HCT116 (cell line): ENCODE data around the gene MFSD6. TPM values are rescaled to one million over a fixed set of nuclear protein-coding genes. Genes with fewer than 3 reads are reported as not detected.

ENCODE experiments used
- ATAC-seq: fragments of 200-7000 bp; cut with Tn5 transposase; 2 replicates; pipeline ENCODE4 v1.9.1; 2020; ENCODE audit warnings: mild to moderate bottlenecking, moderate library complexity
- BruUV-seq: library from RNA; stranded (reverse); fragments of 400-500 nt; replicated peaks from 2 replicates; lab custom pipeline; 2021; lab: Mats Ljungman, UMichigan
- CTCF ChIA-PET: fragments of 300-600 bp; sonication (Branson Sonifier 250); formaldehyde crosslinking; loops from one replicate; lab custom pipeline; 2021; ENCODE audit warnings: antibody characterized with exemption; lab: Charles Lee
- POLR2A ChIA-PET: fragments of 300-600, 350-600 bp; sonication (Branson Sonifier 250); formaldehyde crosslinking; loops from one replicate; lab custom pipeline; 2021; ENCODE audit warnings: antibody characterized with exemption; lab: Charles Lee
- RAD21 ChIA-PET, 2 experiments: fragments of 300-600 bp; sonication (Branson Sonifier 250); formaldehyde crosslinking; loops; one replicate each; lab custom pipeline; 2023; ENCODE audit warnings: low total read pairs in 2 of 2; ENCODE audit not compliant: uncharacterized antibody in 2 of 2, unreplicated experiment in 2 of 2, low non-redundant PET in 1 of 2; lab: Charles Lee
- DNase-seq: peaks from one replicate; pipeline ENCODE4 v3.0.0-alpha.2; 2010; ENCODE audit warnings: low read depth, low spot score
- H2AFZ ChIP-seq: fragments of 200-600 bp; shearing (Covaris generic), sonication (generic); 2 replicates; pipeline ENCODE4 v1.6.1; 2017; ENCODE audit warnings: low read depth, mixed run types, mixed read lengths, antibody characterized with exemption, low read length; ENCODE audit not compliant: poor library complexity, severe bottlenecking
- H3K27ac ChIP-seq: 2 replicates; pipeline ENCODE4 v1.5.1; 2012; ENCODE audit warnings: low read depth, low read length
- H3K27me3 ChIP-seq: fragments of 200-600 bp; sonication (generic); 2 replicates; pipeline ENCODE4 v1.6.1; 2016; ENCODE audit warnings: mixed run types, low read length, mixed read lengths; ENCODE audit not compliant: insufficient read depth
- H3K36me3 ChIP-seq, 2 experiments: fragments of 200-500 bp in 1 of 2; fragments of 200-600 bp in 1 of 2; sonication (Bioruptor generic) in 1 of 2; sonication (generic) in 1 of 2; 2 replicates each; pipeline versions ENCODE4 v1.5.1 to v1.6.1; 2014 to 2016; ENCODE audit warnings: low read length in 2 of 2, inconsistent platforms in 1 of 2, mixed read lengths in 1 of 2, mixed run types in 1 of 2; ENCODE audit not compliant: insufficient read depth in 2 of 2, control insufficient read depth in 1 of 2
- H3K4me1 ChIP-seq, 2 experiments: fragments of 200-600 bp in 1 of 2; sonication (generic) in 1 of 2; 2 replicates each; pipeline versions ENCODE4 v1.5.1 to v1.6.1; 2012 to 2017; ENCODE audit warnings: low read length in 2 of 2, inconsistent platforms in 1 of 2, mild to moderate bottlenecking in 1 of 2, mixed read lengths in 1 of 2, mixed run types in 1 of 2, moderate library complexity in 1 of 2; ENCODE audit not compliant: insufficient read depth in 2 of 2, control insufficient read depth in 1 of 2
- H3K4me2 ChIP-seq: fragments of 200-600 bp; sonication (generic); 2 replicates; pipeline ENCODE4 v1.6.1; 2017; ENCODE audit warnings: mixed run types, low read length, mixed read lengths
- H3K4me3 ChIP-seq, 2 experiments: fragments of 200-600 bp in 1 of 2; sonication (generic) in 1 of 2; replicated peaks in 1 of 2; 2 replicates each; pipeline ENCODE4 v1.5.1; 2011 to 2016; ENCODE audit warnings: low read length in 2 of 2, control low read depth in 1 of 2, low read depth in 1 of 2, mild to moderate bottlenecking in 1 of 2, mixed read lengths in 1 of 2, mixed run types in 1 of 2
- H3K79me2 ChIP-seq: fragments of 200-600 bp; sonication (generic); 2 replicates; pipeline ENCODE4 v1.6.1; 2017; ENCODE audit warnings: mild to moderate bottlenecking, mixed run types, low read length, moderate library complexity, mixed read lengths; ENCODE audit not compliant: insufficient read depth
- H3K9ac ChIP-seq: fragments of 200-600 bp; sonication (generic); 2 replicates; pipeline ENCODE4 v1.6.1; 2016; ENCODE audit warnings: low read length, mixed read lengths
- H3K9me2 ChIP-seq: fragments of 200-600 bp; sonication (generic), shearing (Covaris generic); 2 replicates; pipeline ENCODE4 v1.6.1; 2017; ENCODE audit warnings: mixed run types, mild to moderate bottlenecking, moderate library complexity; ENCODE audit not compliant: insufficient read depth
- H3K9me3 ChIP-seq, 2 experiments: fragments of 200-500 bp in 1 of 2; fragments of 200-600 bp in 1 of 2; sonication (Bioruptor generic) in 1 of 2; sonication (generic) in 1 of 2; 2 replicates each; pipeline ENCODE4 v1.6.1; 2014 to 2017; ENCODE audit warnings: low read length in 2 of 2, mixed read lengths in 2 of 2, inconsistent platforms in 1 of 2, low read depth in 1 of 2, mild to moderate bottlenecking in 1 of 2, mixed run types in 1 of 2, moderate library complexity in 1 of 2; ENCODE audit not compliant: control insufficient read depth in 1 of 2, insufficient read depth in 1 of 2
- H4K20me1 ChIP-seq: fragments of 200-600 bp; sonication (generic), shearing (Covaris generic); 2 replicates; pipeline ENCODE4 v1.6.1; 2017; ENCODE audit warnings: mixed run types, mild to moderate bottlenecking, moderate library complexity; ENCODE audit not compliant: insufficient read depth
- CEBPB ChIP-seq: IDR thresholded peaks from 2 replicates; pipeline ENCODE4 v1.6.1; 2012; ENCODE audit warnings: low read depth
- EGR1 ChIP-seq: IDR thresholded peaks from 2 replicates; pipeline ENCODE4 v1.6.1; 2012; ENCODE audit warnings: low read depth
- ELF1 ChIP-seq: IDR thresholded peaks from 2 replicates; pipeline ENCODE4 v1.6.1; 2012; ENCODE audit warnings: low read depth, borderline replicate concordance
- FOSL1 ChIP-seq: IDR thresholded peaks from 2 replicates; pipeline ENCODE4 v1.6.1; 2012; ENCODE audit warnings: low read depth
- SIN3A ChIP-seq: IDR thresholded peaks from 2 replicates; pipeline ENCODE4 v1.6.1; 2012; ENCODE audit warnings: low read depth
- SP1 ChIP-seq: IDR thresholded peaks from 2 replicates; pipeline ENCODE4 v1.6.1; 2012; ENCODE audit warnings: low read depth
- SRF ChIP-seq: IDR thresholded peaks from 2 replicates; pipeline ENCODE4 v1.6.1; 2012; ENCODE audit warnings: low read depth
- intact Hi-C: fragments of 100-400 bp; cut with micrococcal nuclease; formaldehyde crosslinking; loops from 2 replicates; pipeline ENCODE4 v1.10.0; 2022
- total RNA-seq: library from RNA; stranded (reverse); gene quantifications from one replicate; pipeline ENCODE4 v1.2.1, GENCODE V29; 2021; ENCODE audit not compliant: unreplicated experiment
- TF ChIP-seq, protein P1 (sequence below): IDR thresholded peaks from 2 replicates; pipeline ENCODE4 v1.6.1; 2012
- TF ChIP-seq, protein P2 (sequence below): IDR thresholded peaks from 2 replicates; pipeline ENCODE4 v1.6.1; 2011; ENCODE audit warnings: mild to moderate bottlenecking, low read length, moderate library complexity; ENCODE audit not compliant: insufficient replicate concordance; ENCODE audit errors: extremely low read depth
- TF ChIP-seq, protein P3 (sequence below): IDR thresholded peaks from 2 replicates; pipeline ENCODE4 v1.6.1; 2012; ENCODE audit warnings: low read depth

MFSD6 gene
- total RNA-seq, 1 experiment from 2014 or later: 18.6 TPM

DNA sequence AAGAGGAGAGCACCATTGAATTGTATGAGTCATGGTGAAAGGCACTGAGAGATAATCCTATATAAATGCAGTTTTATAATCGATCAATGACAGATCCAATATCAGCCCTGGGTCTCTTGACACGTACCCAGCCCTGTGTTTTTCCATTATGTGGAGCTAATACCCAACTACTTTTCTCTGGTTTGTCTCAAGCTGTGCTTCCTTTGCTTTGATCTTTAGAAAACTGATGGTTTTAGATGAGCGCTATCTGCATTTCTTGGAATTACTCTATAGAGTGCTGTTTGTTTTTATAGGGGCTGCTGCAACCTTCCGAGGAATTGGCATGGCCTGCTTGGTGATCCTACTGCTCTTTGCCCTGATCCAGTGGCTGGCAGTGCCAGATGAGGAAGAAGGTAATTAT, 81.3 kb downstream of the MFSD6 start:
- BruUV-seq: no TSS peak
- Histone ChIP-seq H3K4me1 (no peaks in the 10 kb centered on the region), H3K9ac (no peak overlapping the region), H3K79me2 (no peaks in the 10 kb centered on the region), H4K20me1 (no peaks in the 10 kb centered on the region), H3K36me3 (no peaks in the 10 kb centered on the region), H3K9me2 (no peaks in the 10 kb centered on the region), H2AFZ (no peak overlapping the region), H3K9me3 (no peaks in the 10 kb centered on the region), H3K27ac (no peak overlapping the region), H3K27me3 (no peaks in the 10 kb centered on the region), H3K4me3 (no peak overlapping the region), H3K4me2 (no peak overlapping the region)
- intact Hi-C loops: no loop called here
- TF ChIP-seq, protein P1, sequence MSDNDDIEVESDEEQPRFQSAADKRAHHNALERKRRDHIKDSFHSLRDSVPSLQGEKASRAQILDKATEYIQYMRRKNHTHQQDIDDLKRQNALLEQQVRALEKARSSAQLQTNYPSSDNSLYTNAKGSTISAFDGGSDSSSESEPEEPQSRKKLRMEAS: no peak
- TF ChIP-seq CEBPB (no peak), SIN3A (no peak), FOSL1 (no peak), SRF (no peak)
- TF ChIP-seq, protein P2, sequence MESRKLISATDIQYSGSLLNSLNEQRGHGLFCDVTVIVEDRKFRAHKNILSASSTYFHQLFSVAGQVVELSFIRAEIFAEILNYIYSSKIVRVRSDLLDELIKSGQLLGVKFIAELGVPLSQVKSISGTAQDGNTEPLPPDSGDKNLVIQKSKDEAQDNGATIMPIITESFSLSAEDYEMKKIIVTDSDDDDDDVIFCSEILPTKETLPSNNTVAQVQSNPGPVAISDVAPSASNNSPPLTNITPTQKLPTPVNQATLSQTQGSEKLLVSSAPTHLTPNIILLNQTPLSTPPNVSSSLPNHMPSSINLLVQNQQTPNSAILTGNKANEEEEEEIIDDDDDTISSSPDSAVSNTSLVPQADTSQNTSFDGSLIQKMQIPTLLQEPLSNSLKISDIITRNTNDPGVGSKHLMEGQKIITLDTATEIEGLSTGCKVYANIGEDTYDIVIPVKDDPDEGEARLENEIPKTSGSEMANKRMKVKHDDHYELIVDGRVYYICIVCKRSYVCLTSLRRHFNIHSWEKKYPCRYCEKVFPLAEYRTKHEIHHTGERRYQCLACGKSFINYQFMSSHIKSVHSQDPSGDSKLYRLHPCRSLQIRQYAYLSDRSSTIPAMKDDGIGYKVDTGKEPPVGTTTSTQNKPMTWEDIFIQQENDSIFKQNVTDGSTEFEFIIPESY: no peak
- RAD21 ChIA-PET: no interaction called here
- POLR2A ChIA-PET: no interaction called here
- DNase-seq (no peak), ATAC-seq (no peak)
- CTCF ChIA-PET: no interaction called here

DNA sequence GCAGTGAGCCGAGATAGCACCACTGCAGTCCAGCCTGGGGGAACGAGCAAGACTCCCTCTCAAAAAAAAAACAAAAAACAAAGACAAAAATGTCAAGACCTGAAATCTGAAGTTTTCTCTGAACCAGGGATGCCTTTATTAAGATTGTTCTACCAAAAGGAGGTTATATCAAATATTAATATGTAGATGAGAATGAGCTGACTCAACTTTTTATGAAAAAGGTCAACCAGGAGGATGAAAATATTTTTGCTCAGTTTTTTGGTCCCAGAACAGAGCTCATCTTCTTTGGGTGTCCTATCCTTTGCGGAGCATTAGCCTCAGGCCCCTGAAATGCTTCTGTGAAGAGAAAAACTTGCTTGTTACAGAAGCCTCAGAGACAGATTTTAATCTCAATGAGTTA, 82.3 kb downstream of the MFSD6 start:
- H3K27me3 ChIP-seq: no peaks in the 10 kb centered on the region
- no peak overlapping the region for H2AFZ ChIP-seq
- no peak overlapping the region for H3K27ac ChIP-seq
- no peak overlapping the region for H3K4me3 ChIP-seq
- no peaks in the 10 kb centered on the region for H3K79me2 ChIP-seq
- TF ChIP-seq, protein P3, sequence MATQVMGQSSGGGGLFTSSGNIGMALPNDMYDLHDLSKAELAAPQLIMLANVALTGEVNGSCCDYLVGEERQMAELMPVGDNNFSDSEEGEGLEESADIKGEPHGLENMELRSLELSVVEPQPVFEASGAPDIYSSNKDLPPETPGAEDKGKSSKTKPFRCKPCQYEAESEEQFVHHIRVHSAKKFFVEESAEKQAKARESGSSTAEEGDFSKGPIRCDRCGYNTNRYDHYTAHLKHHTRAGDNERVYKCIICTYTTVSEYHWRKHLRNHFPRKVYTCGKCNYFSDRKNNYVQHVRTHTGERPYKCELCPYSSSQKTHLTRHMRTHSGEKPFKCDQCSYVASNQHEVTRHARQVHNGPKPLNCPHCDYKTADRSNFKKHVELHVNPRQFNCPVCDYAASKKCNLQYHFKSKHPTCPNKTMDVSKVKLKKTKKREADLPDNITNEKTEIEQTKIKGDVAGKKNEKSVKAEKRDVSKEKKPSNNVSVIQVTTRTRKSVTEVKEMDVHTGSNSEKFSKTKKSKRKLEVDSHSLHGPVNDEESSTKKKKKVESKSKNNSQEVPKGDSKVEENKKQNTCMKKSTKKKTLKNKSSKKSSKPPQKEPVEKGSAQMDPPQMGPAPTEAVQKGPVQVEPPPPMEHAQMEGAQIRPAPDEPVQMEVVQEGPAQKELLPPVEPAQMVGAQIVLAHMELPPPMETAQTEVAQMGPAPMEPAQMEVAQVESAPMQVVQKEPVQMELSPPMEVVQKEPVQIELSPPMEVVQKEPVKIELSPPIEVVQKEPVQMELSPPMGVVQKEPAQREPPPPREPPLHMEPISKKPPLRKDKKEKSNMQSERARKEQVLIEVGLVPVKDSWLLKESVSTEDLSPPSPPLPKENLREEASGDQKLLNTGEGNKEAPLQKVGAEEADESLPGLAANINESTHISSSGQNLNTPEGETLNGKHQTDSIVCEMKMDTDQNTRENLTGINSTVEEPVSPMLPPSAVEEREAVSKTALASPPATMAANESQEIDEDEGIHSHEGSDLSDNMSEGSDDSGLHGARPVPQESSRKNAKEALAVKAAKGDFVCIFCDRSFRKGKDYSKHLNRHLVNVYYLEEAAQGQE: no peak
- TF ChIP-seq EGR1 (no peak), SP1 (no peak), ELF1 (no peak)
- no peaks in the 10 kb centered on the region for H4K20me1 ChIP-seq
- no peaks in the 10 kb centered on the region for H3K4me1 ChIP-seq
- no peak overlapping the region for H3K9ac ChIP-seq
- no TSS peak for BruUV-seq
- no peaks in the 10 kb centered on the region for H3K36me3 ChIP-seq
- intact Hi-C loops: no loop called here
- no peak for DNase-seq
- no peaks in the 10 kb centered on the region for H3K9me3 ChIP-seq
- ChIA-PET POLR2A (no interaction called here), CTCF (no interaction called here), RAD21 (no interaction called here)
- H3K4me2 ChIP-seq: no peak overlapping the region
- no peaks in the 10 kb centered on the region for H3K9me2 ChIP-seq
- ATAC-seq: no peak
